HL-60 (cell line): ENCODE measurements around the gene ARMC5.

Experiments used
- DNase-seq, 2 experiments: peaks; one replicate each; pipeline ENCODE4 v3.0.0-alpha.2; 2010 to 2020; ENCODE audit warnings: low read depth in 1 of 2, low spot score in 1 of 2
- H3K27ac ChIP-seq: fragments of 250-450 bp; sonication (Bioruptor Pico); replicated peaks from 2 replicates; pipeline ENCODE4 v1.5.1; 2020; ENCODE audit warnings: mild to moderate bottlenecking, moderate library complexity
- H3K27me3 ChIP-seq: fragments of 250-450 bp; sonication (Bioruptor Pico); 2 replicates; pipeline ENCODE4 v1.5.1; 2021; ENCODE audit warnings: mild to moderate bottlenecking, moderate library complexity; ENCODE audit not compliant: insufficient read depth, poor library complexity, severe bottlenecking
- H3K4me3 ChIP-seq: replicated peaks from 2 replicates; pipeline ENCODE4 v1.5.1; 2011; ENCODE audit warnings: mild to moderate bottlenecking, control low read depth, low read length; ENCODE audit not compliant: insufficient read depth
- GABPA ChIP-seq: IDR thresholded peaks from 2 replicates; pipeline ENCODE4 v1.6.1; 2012; ENCODE audit warnings: low read depth
- POLR2AphosphoS5 ChIP-seq: IDR thresholded peaks from 2 replicates; pipeline ENCODE4 v1.6.1; 2012; ENCODE audit warnings: low read depth
- SPI1 ChIP-seq: IDR thresholded peaks from 2 replicates; pipeline ENCODE4 v1.6.1; 2012; ENCODE audit warnings: low read depth, mild to moderate bottlenecking, borderline replicate concordance
- TF ChIP-seq, protein P1 (sequence below): IDR thresholded peaks from 2 replicates; pipeline ENCODE4 v1.6.1; 2012; ENCODE audit warnings: low read depth; ENCODE audit not compliant: insufficient replicate concordance
- TF ChIP-seq, protein P2 (sequence below): IDR thresholded peaks from one replicate; pipeline ENCODE4 v1.5.1; 2011; ENCODE audit warnings: low read length, control low read depth, inconsistent platforms; ENCODE audit not compliant: insufficient read depth

Gene ARMC5

GRCh38 chr16:31429314-31429713, 30.0 kb upstream of the ARMC5 start:
- TF ChIP-seq GABPA (no peak), POLR2AphosphoS5 (no peak), SPI1 (no peak)
- TF ChIP-seq, protein P1, sequence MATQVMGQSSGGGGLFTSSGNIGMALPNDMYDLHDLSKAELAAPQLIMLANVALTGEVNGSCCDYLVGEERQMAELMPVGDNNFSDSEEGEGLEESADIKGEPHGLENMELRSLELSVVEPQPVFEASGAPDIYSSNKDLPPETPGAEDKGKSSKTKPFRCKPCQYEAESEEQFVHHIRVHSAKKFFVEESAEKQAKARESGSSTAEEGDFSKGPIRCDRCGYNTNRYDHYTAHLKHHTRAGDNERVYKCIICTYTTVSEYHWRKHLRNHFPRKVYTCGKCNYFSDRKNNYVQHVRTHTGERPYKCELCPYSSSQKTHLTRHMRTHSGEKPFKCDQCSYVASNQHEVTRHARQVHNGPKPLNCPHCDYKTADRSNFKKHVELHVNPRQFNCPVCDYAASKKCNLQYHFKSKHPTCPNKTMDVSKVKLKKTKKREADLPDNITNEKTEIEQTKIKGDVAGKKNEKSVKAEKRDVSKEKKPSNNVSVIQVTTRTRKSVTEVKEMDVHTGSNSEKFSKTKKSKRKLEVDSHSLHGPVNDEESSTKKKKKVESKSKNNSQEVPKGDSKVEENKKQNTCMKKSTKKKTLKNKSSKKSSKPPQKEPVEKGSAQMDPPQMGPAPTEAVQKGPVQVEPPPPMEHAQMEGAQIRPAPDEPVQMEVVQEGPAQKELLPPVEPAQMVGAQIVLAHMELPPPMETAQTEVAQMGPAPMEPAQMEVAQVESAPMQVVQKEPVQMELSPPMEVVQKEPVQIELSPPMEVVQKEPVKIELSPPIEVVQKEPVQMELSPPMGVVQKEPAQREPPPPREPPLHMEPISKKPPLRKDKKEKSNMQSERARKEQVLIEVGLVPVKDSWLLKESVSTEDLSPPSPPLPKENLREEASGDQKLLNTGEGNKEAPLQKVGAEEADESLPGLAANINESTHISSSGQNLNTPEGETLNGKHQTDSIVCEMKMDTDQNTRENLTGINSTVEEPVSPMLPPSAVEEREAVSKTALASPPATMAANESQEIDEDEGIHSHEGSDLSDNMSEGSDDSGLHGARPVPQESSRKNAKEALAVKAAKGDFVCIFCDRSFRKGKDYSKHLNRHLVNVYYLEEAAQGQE, result no peak
- TF ChIP-seq, protein P2, sequence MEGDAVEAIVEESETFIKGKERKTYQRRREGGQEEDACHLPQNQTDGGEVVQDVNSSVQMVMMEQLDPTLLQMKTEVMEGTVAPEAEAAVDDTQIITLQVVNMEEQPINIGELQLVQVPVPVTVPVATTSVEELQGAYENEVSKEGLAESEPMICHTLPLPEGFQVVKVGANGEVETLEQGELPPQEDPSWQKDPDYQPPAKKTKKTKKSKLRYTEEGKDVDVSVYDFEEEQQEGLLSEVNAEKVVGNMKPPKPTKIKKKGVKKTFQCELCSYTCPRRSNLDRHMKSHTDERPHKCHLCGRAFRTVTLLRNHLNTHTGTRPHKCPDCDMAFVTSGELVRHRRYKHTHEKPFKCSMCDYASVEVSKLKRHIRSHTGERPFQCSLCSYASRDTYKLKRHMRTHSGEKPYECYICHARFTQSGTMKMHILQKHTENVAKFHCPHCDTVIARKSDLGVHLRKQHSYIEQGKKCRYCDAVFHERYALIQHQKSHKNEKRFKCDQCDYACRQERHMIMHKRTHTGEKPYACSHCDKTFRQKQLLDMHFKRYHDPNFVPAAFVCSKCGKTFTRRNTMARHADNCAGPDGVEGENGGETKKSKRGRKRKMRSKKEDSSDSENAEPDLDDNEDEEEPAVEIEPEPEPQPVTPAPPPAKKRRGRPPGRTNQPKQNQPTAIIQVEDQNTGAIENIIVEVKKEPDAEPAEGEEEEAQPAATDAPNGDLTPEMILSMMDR, result no peak
- Histone ChIP-seq H3K4me3 (no peak overlapping the region), H3K27me3 (no peaks in the 10 kb centered on the region), H3K27ac (no peak overlapping the region)
- no peak for DNase-seq

DNA sequence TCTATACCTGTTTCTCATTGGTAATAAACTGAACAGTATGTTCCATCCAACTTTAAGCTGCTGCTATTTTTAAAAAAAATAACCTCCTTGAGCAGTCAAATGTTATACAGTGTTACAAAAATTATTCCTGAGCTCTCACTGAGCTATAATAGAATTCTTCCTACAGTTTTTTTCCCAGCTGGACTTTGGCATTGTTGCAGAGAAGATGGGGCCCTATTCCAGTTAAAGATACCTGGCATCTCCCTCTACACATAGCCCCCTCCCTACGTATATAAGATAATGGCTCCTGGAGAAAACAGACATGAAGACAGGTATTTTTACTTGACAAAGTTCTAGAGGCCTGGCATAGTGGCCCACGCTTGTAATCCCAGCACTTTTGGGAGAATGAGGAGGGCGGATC, 29.5 kb upstream of the ARMC5 start:
- no peak for DNase-seq
- Histone ChIP-seq H3K27ac (no peak overlapping the region), H3K4me3 (no peak overlapping the region), H3K27me3 (no peaks in the 10 kb centered on the region)
- TF ChIP-seq SPI1, result no peak
- TF ChIP-seq, protein P1, result no peak
- TF ChIP-seq, protein P2, result no peak
- no peak for TF ChIP-seq POLR2AphosphoS5
- TF ChIP-seq GABPA, result no peak

DNA sequence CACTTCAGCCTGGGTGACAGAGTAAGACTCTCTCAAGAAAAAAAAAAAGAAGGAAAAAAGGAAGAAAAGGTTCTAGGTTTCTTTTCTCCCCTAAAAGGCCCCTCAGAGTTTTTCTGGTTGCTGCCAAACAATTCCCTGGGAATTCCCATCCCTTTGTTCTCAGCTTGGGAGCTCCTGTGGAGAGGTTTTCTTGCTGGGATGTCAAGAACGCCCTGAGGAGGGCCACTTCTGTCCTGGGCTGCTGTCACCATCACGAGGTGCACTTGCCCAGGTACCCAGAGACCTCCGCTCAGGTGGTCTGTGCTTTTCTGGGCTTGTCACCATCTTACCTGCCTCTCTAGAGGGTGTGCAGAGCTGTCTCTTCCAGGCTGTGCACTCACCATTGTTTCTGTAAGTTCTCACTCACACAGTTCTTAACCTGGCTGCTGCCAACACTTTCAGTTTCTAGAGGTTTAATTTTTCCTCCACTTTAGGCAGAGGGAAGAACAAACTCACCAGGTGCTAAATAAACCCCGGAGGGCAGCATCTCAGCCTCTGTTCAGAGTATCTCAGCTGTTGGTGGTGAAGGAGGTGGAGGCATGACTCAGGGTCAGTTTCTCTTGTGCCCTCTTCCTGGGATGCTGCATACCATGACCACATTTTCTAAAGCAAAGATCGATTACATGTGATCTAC, 28.8 kb upstream of the ARMC5 start:
- H3K27me3 ChIP-seq, result no peaks in the 10 kb centered on the region
- TF ChIP-seq POLR2AphosphoS5, result no peak
- TF ChIP-seq, protein P1, result no peak
- TF ChIP-seq, protein P2, result no peak
- TF ChIP-seq GABPA, result no peak
- no peak for TF ChIP-seq SPI1
- no peak for DNase-seq
- no peak overlapping the region for H3K4me3 ChIP-seq
- no peak overlapping the region for H3K27ac ChIP-seq
